Peyer's patch (tissue), 4 donors: ENCODE measurements around the gene COX7B.
"Not testable (repeated sequence)": the region's sequence is repeated elsewhere in the genome, so short reads cannot be mapped to it uniquely, and the experiment has no call there.

Experiments used
- POLR2A ChIP-seq, 2 donors: fragments of 450-650 bp; IDR thresholded peaks; one replicate each; pipeline ENCODE4 v1.5.1; 2017; ENCODE audit warnings: antibody characterized with exemption in 2 of 2, mild to moderate bottlenecking in 2 of 2, moderate library complexity in 2 of 2
- TF ChIP-seq, protein P1 (sequence below), 6 experiments: fragments of 450-650 bp in 4 of 6; fragments of 200-600 bp in 2 of 6; sonication (generic) in 1 of 6; IDR thresholded peaks; one replicate each; pipeline ENCODE4 v1.5.1; 2017 to 2019; ENCODE audit warnings: antibody characterized with exemption in 6 of 6, mild to moderate bottlenecking in 3 of 6, moderate library complexity in 1 of 6

- TF ChIP-seq, protein P1, sequence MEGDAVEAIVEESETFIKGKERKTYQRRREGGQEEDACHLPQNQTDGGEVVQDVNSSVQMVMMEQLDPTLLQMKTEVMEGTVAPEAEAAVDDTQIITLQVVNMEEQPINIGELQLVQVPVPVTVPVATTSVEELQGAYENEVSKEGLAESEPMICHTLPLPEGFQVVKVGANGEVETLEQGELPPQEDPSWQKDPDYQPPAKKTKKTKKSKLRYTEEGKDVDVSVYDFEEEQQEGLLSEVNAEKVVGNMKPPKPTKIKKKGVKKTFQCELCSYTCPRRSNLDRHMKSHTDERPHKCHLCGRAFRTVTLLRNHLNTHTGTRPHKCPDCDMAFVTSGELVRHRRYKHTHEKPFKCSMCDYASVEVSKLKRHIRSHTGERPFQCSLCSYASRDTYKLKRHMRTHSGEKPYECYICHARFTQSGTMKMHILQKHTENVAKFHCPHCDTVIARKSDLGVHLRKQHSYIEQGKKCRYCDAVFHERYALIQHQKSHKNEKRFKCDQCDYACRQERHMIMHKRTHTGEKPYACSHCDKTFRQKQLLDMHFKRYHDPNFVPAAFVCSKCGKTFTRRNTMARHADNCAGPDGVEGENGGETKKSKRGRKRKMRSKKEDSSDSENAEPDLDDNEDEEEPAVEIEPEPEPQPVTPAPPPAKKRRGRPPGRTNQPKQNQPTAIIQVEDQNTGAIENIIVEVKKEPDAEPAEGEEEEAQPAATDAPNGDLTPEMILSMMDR (IDR thresholded peaks at IDR 0.05): not testable (repeated sequence)
- not testable (repeated sequence) for TF ChIP-seq POLR2A (IDR thresholded peaks at IDR 0.05)
Measured at GRCh38 chrX:77919370-77919769, 20.1 kb downstream of the COX7B start.
